SK-N-MC (cell line): ENCODE results near the gene FN1.

ENCODE experiments used
- DNase-seq: peaks from one replicate; pipeline ENCODE4 v3.0.0-alpha.2; 2011; ENCODE audit warnings: low read depth, low spot score
- H3K27ac ChIP-seq: fragments of 200-600 bp; sonication (generic); 2 replicates; pipeline ENCODE4 v1.5.1; 2016; ENCODE audit warnings: mixed run types
- H3K36me3 ChIP-seq: fragments of 200-600 bp; sonication (generic); 2 replicates; pipeline ENCODE4 v1.6.1; 2017; ENCODE audit warnings: antibody characterized with exemption, low read length, mixed read lengths; ENCODE audit not compliant: insufficient read depth
- H3K4me3 ChIP-seq: fragments of 200-600 bp; sonication (generic); 2 replicates; pipeline ENCODE4 v1.5.1; 2016
- H3K9ac ChIP-seq: fragments of 200-600 bp; sonication (generic); 2 replicates; pipeline ENCODE4 v1.8.0; 2017; ENCODE audit warnings: mixed run types, mixed read lengths; ENCODE audit not compliant: insufficient read length
- H3K9me3 ChIP-seq: fragments of 200-600 bp; sonication (generic); 2 replicates; pipeline ENCODE4 v1.6.1; 2017; ENCODE audit warnings: low read depth, mild to moderate bottlenecking, antibody characterized with exemption, low read length, moderate library complexity, mixed read lengths
- EZH2 ChIP-seq: fragments of 200-600 bp; sonication (generic); IDR thresholded peaks from one replicate; pipeline ENCODE4 v1.6.1; 2017; ENCODE audit warnings: antibody characterized with exemption
- FOXP2 ChIP-seq: optimal IDR thresholded peaks from 2 replicates; pipeline ENCODE3; 2011; ENCODE audit warnings: mild to moderate bottlenecking, moderate library complexity; ENCODE audit not compliant: insufficient read depth; ENCODE audit errors: extremely low read length, control extremely low read depth
- POLR2AphosphoS5 ChIP-seq: IDR thresholded peaks from 2 replicates; pipeline ENCODE4 v1.6.1; 2012; ENCODE audit warnings: mild to moderate bottlenecking, low read depth, low read length, borderline replicate concordance

FN1 gene

DNA sequence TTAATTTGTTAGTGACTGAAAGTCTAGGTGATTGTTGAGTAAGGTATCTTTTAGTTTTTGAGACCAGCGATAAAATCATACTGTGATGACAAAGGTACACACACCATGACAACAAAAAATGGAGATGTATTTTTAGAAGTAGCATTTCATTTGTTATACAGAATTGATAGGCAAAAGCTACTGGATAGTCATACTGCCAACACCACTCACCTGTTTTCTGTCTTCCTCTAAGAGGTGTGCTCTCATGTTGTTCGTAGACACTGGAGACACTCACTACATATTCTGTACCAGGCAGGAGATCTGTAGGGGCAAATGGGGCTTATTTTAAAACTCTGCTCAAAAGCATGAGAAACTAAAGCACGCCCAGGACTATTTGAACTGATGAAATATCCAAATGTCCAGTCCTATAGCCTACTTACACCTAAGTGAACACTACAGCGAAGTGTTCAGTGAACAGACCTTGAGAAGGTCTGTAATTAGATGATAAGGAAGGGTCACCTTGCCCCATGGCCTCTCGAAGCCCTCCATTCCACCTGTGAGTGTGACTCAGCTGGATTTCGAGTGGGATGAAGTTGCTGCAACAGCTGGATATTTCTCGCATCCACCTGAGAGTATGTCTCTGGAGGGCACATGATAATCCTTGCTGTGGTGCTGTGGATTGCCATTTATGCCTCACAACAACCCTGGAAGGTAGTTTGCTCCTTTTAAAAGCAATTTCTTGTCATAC lies 47.7 kb downstream of the FN1 start:
- no peak overlapping the region for H3K4me3 ChIP-seq
- peaks cover 64% of the 10 kb centered on the region for H3K36me3 ChIP-seq
- no peak for DNase-seq
- no peak overlapping the region for H3K9ac ChIP-seq
- no peak overlapping the region for H3K27ac ChIP-seq
- TF ChIP-seq FOXP2 = no peak
- TF ChIP-seq POLR2AphosphoS5 = no peak
- TF ChIP-seq EZH2 = no peak
- no peaks in the 10 kb centered on the region for H3K9me3 ChIP-seq

DNA sequence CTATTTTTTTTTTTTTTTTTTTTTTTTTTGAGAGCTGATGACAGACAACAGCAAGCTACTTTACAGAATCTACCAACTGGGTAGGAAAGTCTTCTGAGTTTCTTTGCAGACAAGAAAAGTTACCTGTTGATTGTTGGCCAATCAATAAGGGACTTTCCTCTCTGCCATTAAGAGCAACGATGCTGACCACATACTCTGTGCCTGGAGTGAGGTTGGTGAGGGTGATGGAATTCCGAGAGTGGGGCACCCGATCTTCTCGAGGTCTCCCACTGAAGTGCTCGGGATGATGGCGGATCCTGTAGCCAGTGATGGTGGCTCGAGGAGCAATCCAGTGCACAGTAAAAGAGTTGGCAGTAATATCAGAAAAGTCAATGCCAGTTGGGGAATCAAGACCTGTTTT lies 49.3 kb downstream of the FN1 start:
- Histone ChIP-seq H3K9ac (no peak overlapping the region), H3K4me3 (no peak overlapping the region), H3K36me3 (peaks cover 66% of the 10 kb centered on the region), H3K9me3 (no peaks in the 10 kb centered on the region), H3K27ac (no peak overlapping the region)
- no peak for DNase-seq
- no peak for TF ChIP-seq FOXP2
- TF ChIP-seq EZH2 = no peak
- TF ChIP-seq POLR2AphosphoS5 = no peak

DNA sequence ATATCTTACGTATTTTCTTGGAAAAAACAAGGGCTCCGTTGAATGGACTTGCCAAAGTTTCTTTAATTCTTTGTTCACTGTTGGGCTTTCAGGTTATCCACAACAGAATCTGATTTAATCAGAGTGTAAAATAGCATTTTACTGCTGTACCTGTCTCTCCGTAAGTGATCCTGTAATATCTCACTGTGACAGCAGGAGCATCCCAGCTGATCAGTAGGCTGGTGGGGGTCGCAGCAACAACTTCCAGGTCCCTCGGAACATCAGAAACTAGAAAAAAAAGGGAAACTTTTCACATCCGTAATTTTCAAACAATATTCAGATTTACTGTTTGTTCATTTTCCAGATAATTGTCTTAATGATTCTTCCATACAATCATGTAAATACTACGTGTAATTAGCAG lies 51.2 kb downstream of the FN1 start:
- H3K27ac ChIP-seq = no peak overlapping the region
- peaks cover 67% of the 10 kb centered on the region for H3K36me3 ChIP-seq
- no peak for DNase-seq
- no peak for TF ChIP-seq FOXP2
- no peak for TF ChIP-seq EZH2
- no peak for TF ChIP-seq POLR2AphosphoS5
- no peak overlapping the region for H3K9ac ChIP-seq
- H3K4me3 ChIP-seq = no peak overlapping the region
- H3K9me3 ChIP-seq = no peaks in the 10 kb centered on the region

DNA sequence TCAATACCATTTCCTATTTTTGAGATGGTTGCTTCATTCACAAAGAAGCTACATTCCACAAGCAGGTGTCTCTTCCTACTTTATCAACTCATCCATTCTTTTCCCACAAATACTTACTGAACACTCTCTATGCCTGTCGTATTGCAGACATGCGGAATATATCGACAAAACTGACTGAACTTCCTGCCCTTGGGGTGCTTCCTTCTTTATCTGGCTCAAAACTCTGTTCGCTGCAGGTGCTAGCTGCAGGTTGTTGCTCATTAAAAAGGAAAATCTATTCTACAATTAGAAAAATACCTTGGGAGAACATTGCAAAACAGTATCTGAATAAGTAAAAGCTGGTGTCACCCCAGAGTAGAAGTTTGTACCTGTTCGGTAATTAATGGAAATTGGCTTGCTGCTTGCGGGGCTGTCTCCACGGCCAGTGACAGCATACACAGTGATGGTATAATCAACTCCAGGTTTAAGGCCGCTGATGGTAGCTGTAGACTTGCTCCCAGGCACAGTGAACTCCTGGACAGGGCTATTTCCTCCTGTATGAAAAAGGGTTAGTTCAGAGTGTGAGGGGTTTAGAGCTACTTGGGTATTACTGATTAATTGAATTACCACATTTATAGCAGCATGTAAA lies 52.1 kb downstream of the FN1 start:
- no peak overlapping the region for H3K4me3 ChIP-seq
- H3K27ac ChIP-seq = no peak overlapping the region
- DNase-seq = no peak
- no peak overlapping the region for H3K9ac ChIP-seq
- TF ChIP-seq EZH2 = no peak
- TF ChIP-seq FOXP2 = no peak
- no peak for TF ChIP-seq POLR2AphosphoS5
- peaks cover 71% of the 10 kb centered on the region for H3K36me3 ChIP-seq
- no peaks in the 10 kb centered on the region for H3K9me3 ChIP-seq

DNA sequence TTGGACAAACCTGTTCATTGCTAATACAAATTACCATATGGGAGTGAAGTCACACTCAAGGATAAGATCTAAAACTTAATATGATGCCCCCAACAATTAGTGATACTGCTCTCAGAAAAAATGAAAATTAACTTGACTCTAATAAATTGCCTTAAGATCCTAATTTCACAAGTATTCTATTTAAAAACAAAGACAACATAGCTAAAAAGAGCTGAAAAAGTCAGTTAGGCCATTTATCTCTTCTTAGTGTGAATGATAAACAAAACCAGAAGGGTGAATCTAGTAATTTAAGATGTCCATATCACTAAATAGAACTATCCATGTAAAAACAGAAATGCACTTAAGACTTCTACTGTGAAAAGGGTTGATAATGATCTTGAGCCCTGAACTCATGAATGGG lies 53.4 kb downstream of the FN1 start:
- DNase-seq = no peak
- Histone ChIP-seq H3K27ac (no peak overlapping the region), H3K9ac (no peak overlapping the region), H3K36me3 (peaks cover 70% of the 10 kb centered on the region), H3K4me3 (no peak overlapping the region), H3K9me3 (no peaks in the 10 kb centered on the region)
- TF ChIP-seq POLR2AphosphoS5 (no peak), FOXP2 (no peak), EZH2 (no peak)

DNA sequence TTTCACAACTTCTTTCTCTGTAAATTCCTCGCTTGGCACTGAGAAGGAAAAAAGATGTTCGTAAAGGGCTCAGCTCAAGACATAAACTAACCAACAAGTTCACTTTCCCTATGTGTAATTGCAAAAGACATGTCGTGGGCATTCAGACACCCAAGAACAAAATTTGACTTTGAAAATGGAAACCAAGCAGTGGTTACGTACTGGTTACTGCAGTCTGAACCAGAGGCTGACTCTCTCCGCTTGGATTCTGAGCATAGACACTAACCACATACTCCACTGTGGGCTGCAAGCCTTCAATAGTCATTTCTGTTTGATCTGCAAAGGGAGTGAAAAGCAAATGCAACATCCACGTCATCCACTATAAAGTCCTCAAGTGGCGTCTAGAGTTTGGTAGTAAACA lies 53.9 kb downstream of the FN1 start:
- no peak overlapping the region for H3K4me3 ChIP-seq
- H3K9ac ChIP-seq = no peak overlapping the region
- H3K36me3 ChIP-seq = peaks cover 70% of the 10 kb centered on the region
- H3K9me3 ChIP-seq = no peaks in the 10 kb centered on the region
- H3K27ac ChIP-seq = no peak overlapping the region
- no peak for DNase-seq
- TF ChIP-seq FOXP2 = no peak
- TF ChIP-seq EZH2 = no peak
- TF ChIP-seq POLR2AphosphoS5 = no peak

DNA sequence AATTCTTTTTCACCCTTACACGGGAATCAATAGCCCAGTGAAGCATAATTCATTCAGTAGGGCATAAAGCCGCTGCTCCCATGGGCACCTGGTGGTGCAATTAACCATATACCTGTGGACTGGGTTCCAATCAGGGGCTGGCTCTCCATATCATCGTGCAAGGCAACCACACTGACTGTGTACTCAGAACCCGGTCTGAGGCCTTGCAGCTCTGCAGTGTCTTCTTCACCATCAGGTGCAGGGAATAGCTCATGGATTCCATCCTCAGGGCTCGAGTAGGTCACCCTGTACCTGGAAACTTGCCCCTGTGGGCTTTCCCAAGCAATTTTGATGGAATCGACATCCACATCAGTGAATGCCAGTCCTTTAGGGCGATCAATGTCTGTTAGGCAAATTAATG lies 55.2 kb downstream of the FN1 start:
- Histone ChIP-seq H3K36me3 (peaks cover 73% of the 10 kb centered on the region), H3K9me3 (no peaks in the 10 kb centered on the region), H3K27ac (no peak overlapping the region), H3K9ac (no peak overlapping the region), H3K4me3 (no peak overlapping the region)
- no peak for TF ChIP-seq FOXP2
- no peak for TF ChIP-seq POLR2AphosphoS5
- no peak for TF ChIP-seq EZH2
- no peak for DNase-seq

DNA sequence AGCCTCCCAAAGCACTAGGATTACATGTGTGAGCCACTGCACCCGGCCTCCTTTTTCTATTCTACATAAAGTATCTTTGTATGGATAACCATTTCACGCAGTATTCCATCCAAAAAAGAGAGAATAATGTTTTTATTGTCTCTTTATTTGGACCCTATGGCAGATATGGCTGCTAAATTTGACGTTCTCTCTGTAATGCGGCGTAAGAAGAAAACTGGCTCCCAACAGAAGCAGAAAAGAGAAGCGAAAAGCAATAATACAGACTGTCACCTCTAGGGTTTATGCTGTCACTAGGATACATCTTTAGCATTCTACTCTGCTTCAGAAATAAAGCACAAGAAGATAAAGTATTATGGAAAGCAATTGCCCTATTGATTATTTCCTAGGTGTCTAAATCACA lies 55.9 kb downstream of the FN1 start:
- Histone ChIP-seq H3K4me3 (no peak overlapping the region), H3K27ac (no peak overlapping the region), H3K9me3 (no peaks in the 10 kb centered on the region), H3K36me3 (peaks cover 80% of the 10 kb centered on the region), H3K9ac (no peak overlapping the region)
- TF ChIP-seq FOXP2 (no peak), EZH2 (no peak), POLR2AphosphoS5 (no peak)
- DNase-seq = no peak
